Stomach smooth muscle (tissue), 2 donors: ENCODE data around the gene TRAF3IP1.

Experiments
- H3K27ac ChIP-seq: one replicate; pipeline ENCODE4 v1.7.0; 2013; ENCODE audit warnings: mild to moderate bottlenecking, low read length, inconsistent platforms
- H3K27me3 ChIP-seq, 2 donors: one replicate each; pipeline ENCODE4 v1.7.0; 2013; ENCODE audit warnings: low read length in 2 of 2; ENCODE audit not compliant: insufficient read depth in 2 of 2, control insufficient read depth in 1 of 2
- H3K36me3 ChIP-seq, 2 donors: one replicate each; pipeline ENCODE4 v1.7.0; 2013; ENCODE audit warnings: low read length in 2 of 2; ENCODE audit not compliant: control insufficient read depth in 2 of 2, insufficient read depth in 2 of 2
- H3K4me1 ChIP-seq: one replicate; pipeline ENCODE4 v1.7.0; 2013; ENCODE audit warnings: low read length; ENCODE audit not compliant: control insufficient read depth, insufficient read depth
- H3K4me3 ChIP-seq, 2 donors: one replicate each; pipeline ENCODE4 v1.7.0; 2013; ENCODE audit warnings: low read length in 2 of 2
- H3K9ac ChIP-seq, 2 donors: one replicate each; pipeline ENCODE4 v1.7.0; 2013; ENCODE audit warnings: low read length in 2 of 2, mild to moderate bottlenecking in 1 of 2
- H3K9me3 ChIP-seq, 2 donors: one replicate each; pipeline ENCODE4 v1.7.0; 2013; ENCODE audit warnings: low read length in 2 of 2; ENCODE audit not compliant: control insufficient read depth in 2 of 2
- donor health status: healthy.
- donor health status: Pancreatic carcinoma.

Gene TRAF3IP1

DNA sequence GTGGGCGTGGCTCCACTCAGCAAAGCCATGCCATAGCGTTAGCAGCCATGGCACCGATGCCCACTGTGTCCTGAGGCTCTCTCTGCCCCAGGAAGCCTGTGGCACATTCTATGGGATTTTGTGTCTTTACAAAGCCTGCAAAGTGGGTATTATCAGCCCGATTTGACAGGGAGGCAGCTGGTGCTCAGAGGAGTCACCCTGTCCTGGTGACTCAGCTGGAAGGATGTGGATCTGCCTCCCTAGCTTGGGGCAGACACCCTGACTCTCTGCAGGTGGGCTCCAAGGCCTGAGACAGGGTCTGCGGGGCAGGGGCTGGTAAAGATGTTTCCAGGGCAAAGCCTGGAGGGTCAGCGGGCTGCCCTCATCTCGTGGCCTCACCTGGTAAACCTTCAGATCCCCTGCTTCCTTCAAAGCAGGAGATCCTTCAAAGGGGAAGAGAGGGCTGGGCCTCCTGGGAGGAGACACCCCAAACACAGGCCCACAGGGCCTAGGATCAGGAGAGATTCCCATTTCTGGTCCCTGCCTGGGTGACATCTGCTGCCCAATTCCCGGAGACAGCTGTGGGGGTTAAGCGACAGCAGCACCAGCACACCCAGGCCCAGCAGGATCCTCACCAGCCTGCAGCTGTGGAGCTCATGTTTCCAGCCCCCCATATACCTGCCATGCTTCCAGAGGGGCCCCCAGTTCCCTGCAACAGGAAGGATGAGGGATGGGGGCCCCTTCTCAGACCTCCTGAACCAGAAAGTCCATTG, 103.4 kb downstream of the TRAF3IP1 start:
- Histone ChIP-seq H3K36me3 (no peaks in the 10 kb centered on the region), H3K4me1 (peaks cover 22% of the 10 kb centered on the region), H3K4me3 (no peak overlapping the region), H3K9ac (no peak overlapping the region), H3K27ac (no peak overlapping the region), H3K9me3 (no peaks in the 10 kb centered on the region), H3K27me3 (no peaks in the 10 kb centered on the region)

DNA sequence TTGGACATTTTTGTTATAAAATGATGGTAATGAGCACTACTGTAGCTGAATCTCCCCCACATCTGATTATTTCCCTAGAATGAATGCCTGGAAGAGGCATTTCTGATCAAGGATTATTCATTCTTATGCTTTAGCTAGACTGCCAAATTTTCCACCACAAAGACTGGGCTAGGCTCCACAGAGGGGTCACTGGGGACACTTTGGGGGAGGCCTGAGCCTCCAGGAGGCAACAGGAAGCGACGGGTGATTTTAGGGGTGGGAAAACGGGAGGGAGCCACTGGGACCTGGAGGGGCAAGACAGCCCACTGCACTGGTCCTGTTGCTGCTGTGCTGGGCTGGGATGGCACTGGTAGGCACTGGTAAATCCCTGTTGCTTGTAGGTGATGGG, 104.0 kb downstream of the TRAF3IP1 start:
- H3K36me3 ChIP-seq: no peaks in the 10 kb centered on the region
- no peak overlapping the region for H3K9ac ChIP-seq
- H3K27ac ChIP-seq: no peak overlapping the region
- peaks cover 22% of the 10 kb centered on the region for H3K4me1 ChIP-seq
- H3K4me3 ChIP-seq: no peak overlapping the region
- H3K9me3 ChIP-seq: no peaks in the 10 kb centered on the region
- no peaks in the 10 kb centered on the region for H3K27me3 ChIP-seq

- Histone ChIP-seq H3K27ac (no peak overlapping the region), H3K4me3 (peak overlapping the region; percentile 92 to 98), H3K9me3 (peaks cover 0 to 5% of the 10 kb centered on the region in 2 donors), H3K27me3 (no peaks in the 10 kb centered on the region), H3K4me1 (peaks cover 22% of the 10 kb centered on the region), H3K36me3 (peaks cover 2 to 5% of the 10 kb centered on the region in 2 donors), H3K9ac (peak overlapping the region in 1 of 2 donors; percentile 83)
Observed at GRCh38 chr2:238425505-238425978, 105.2 kb downstream of the TRAF3IP1 start.

DNA sequence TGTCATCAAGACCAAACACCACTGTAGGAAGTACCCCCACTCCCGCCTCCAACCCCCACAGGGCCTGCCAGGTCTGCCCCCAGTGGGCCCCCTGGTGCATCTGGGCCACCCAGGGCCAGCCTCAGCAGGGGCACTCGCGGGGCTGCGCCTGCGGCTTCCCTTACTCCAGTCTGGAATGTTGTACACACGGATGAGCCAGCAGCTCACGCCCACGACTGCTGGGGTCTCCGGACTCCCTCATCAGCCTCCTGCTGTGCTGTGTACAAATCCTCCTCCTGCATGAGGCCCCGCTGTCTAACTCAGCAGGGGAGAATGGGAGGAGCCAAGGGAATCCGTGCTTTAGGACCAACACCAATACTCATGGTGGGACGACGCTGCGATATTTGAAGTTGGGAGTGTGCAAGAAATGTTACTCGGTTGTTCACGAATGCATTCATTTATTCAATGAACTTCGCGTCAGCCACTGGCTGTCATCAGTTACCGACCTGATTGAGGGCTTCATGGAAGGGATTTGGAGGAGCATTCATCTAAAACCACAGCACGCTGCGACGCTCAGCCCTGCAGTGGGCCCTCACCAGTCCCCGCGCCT, 105.8 kb downstream of the TRAF3IP1 start:
- Histone ChIP-seq H3K36me3 (peaks cover 2 to 8% of the 10 kb centered on the region in 2 donors), H3K4me3 (peak overlapping the region; percentile 92 to 98), H3K9ac (peak overlapping the region; percentile 83 to 84), H3K27me3 (no peaks in the 10 kb centered on the region), H3K27ac (peak overlapping the region; percentile 78), H3K9me3 (peaks cover 0 to 10% of the 10 kb centered on the region in 2 donors), H3K4me1 (peaks cover 22% of the 10 kb centered on the region)

GRCh38 chr2:238426568-238427434, 106.5 kb downstream of the TRAF3IP1 start, which contains the start of gene ASB1:
Gene ASB1, plus strand, starts transcription at chr2:238426927. Its CDS starts 144 bp downstream, at chr2:238427071.
- peak within 1 kb of the TSS; percentile 92 to 98 for H3K4me3 ChIP-seq
- peaks cover 0 to 10% of the 10 kb centered on the region in 2 donors for H3K9me3 ChIP-seq
- H3K27me3 ChIP-seq: no peaks in the 10 kb centered on the region
- H3K9ac ChIP-seq: peak within 1 kb of the TSS; percentile 83 to 84
- peaks cover 2 to 8% of the 10 kb centered on the region in 2 donors for H3K36me3 ChIP-seq
- H3K4me1 ChIP-seq: peaks cover 23% of the 10 kb centered on the region
- H3K27ac ChIP-seq: peak within 1 kb of the TSS; percentile 78

GRCh38 chr2:238427435-238428162, 107.3 kb downstream of the TRAF3IP1 start:
- Histone ChIP-seq H3K27me3 (no peaks in the 10 kb centered on the region), H3K27ac (peak overlapping the region; percentile 78), H3K36me3 (peaks cover 2 to 8% of the 10 kb centered on the region in 2 donors), H3K4me3 (peak overlapping the region; percentile 92 to 98), H3K4me1 (peaks cover 25% of the 10 kb centered on the region), H3K9me3 (peaks cover 0 to 10% of the 10 kb centered on the region in 2 donors), H3K9ac (peak overlapping the region; percentile 83 to 84)

DNA sequence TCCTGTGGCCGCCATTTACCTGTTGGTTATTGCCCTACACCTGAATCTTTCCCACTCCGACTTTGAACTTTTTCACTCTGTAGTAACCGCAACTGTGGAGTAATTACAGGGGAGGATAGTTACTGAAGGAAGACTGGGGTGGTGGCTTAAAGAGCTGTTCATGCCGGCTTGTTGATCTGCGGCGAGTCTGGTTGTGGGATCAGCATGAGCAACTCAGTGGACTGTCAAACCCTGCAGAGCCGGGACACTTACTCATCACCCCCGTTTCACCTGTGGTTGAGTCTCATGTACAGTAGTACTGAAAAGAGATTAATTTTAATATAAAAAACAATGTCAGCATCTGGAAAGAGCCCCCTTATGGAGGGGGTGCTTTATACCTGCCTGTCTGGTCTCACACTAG, 108.5 kb downstream of the TRAF3IP1 start:
- H3K27ac ChIP-seq: no peak overlapping the region
- no peaks in the 10 kb centered on the region for H3K27me3 ChIP-seq
- peaks cover 7 to 14% of the 10 kb centered on the region in 2 donors for H3K36me3 ChIP-seq
- no peak overlapping the region for H3K9ac ChIP-seq
- peaks cover 25% of the 10 kb centered on the region for H3K4me1 ChIP-seq
- H3K4me3 ChIP-seq: peak overlapping the region in 1 of 2 donors; percentile 15
- peaks cover 0 to 10% of the 10 kb centered on the region in 2 donors for H3K9me3 ChIP-seq

DNA sequence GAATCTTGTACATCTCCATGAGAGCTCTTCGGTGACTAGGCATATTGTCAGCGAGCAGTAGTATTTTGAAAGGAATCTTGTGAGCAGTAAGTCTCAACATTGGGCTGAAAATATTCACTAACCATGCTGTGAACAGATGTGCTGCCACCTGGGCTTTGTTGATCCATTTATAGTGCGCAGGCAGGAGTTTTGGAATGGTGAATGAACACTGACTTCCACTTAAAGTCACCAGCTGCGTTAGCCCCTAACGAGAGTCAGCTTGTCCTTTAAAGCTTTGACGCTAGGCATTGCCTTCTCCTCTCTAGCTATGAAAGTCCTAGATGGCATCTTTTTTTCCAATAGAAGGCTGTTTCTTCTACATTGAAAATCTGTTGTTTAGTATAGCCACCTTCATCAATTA, 110.5 kb downstream of the TRAF3IP1 start:
- H3K4me3 ChIP-seq: no peak overlapping the region
- H3K4me1 ChIP-seq: peaks cover 22% of the 10 kb centered on the region
- peaks cover 0 to 10% of the 10 kb centered on the region in 2 donors for H3K9me3 ChIP-seq
- no peak overlapping the region for H3K9ac ChIP-seq
- H3K36me3 ChIP-seq: peaks cover 13 to 31% of the 10 kb centered on the region in 2 donors
- H3K27me3 ChIP-seq: no peaks in the 10 kb centered on the region
- H3K27ac ChIP-seq: no peak overlapping the region

GRCh38 chr2:238431456-238431855, 111.1 kb downstream of the TRAF3IP1 start:
- Histone ChIP-seq H3K27ac (no peak overlapping the region), H3K4me3 (no peak overlapping the region), H3K36me3 (peaks cover 13 to 33% of the 10 kb centered on the region in 2 donors), H3K9me3 (peaks cover 0 to 10% of the 10 kb centered on the region in 2 donors), H3K4me1 (peaks cover 18% of the 10 kb centered on the region), H3K27me3 (no peaks in the 10 kb centered on the region), H3K9ac (no peak overlapping the region)
